Keratinocyte (primary cell): ENCODE results near the gene SMIM26. TPM values are rescaled to one million over a fixed set of nuclear protein-coding genes. Genes with fewer than 3 reads are reported as not detected.
A peak's percentile ranks its signal among the peaks of the same experiment; 100 is the strongest.
"Not testable (repeated sequence)": the region's sequence is repeated elsewhere in the genome, so short reads cannot be mapped to it uniquely, and the experiment has no call there.

Experiments
- DNase-seq: peaks from one replicate; pipeline ENCODE4 v3.0.0-alpha.2; 2011; ENCODE audit warnings: low read depth, missing footprints, low spot score
- FAIRE-seq: peaks from 2 replicates; lab custom pipeline; 2011; peaks lifted over from hg19 to GRCh38; lab: Jason Lieb, UNC
- H2AFZ ChIP-seq: 2 replicates; pipeline ENCODE4 v1.6.0; 2012; ENCODE audit warnings: low read length, control low read depth, inconsistent platforms; ENCODE audit not compliant: control insufficient read depth
- H3K27ac ChIP-seq: 2 replicates; pipeline ENCODE4 v1.5.1; 2011; ENCODE audit warnings: low read length; ENCODE audit not compliant: control insufficient read depth, insufficient read depth
- H3K27me3 ChIP-seq: 3 replicates; pipeline ENCODE4 v1.6.0; 2011; ENCODE audit warnings: low read length; ENCODE audit not compliant: control insufficient read depth, insufficient read depth; ENCODE audit errors: extremely low read depth
- H3K36me3 ChIP-seq, 2 experiments: 2 replicates in 1 of 2; 3 replicates in 1 of 2; pipeline ENCODE4 v1.5.1; 2011; ENCODE audit warnings: low read length in 2 of 2, mild to moderate bottlenecking in 1 of 2; ENCODE audit not compliant: control insufficient read depth in 2 of 2, insufficient read depth in 2 of 2; ENCODE audit errors: extremely low read depth in 1 of 2
- H3K4me1 ChIP-seq: 3 replicates; pipeline ENCODE4 v1.5.1; 2011; ENCODE audit warnings: low read length; ENCODE audit not compliant: control insufficient read depth, insufficient read depth; ENCODE audit errors: extremely low read depth
- H3K4me2 ChIP-seq: 3 replicates; pipeline ENCODE4 v1.6.0; 2011; ENCODE audit warnings: low read depth, low read length; ENCODE audit not compliant: control insufficient read depth, insufficient read depth; ENCODE audit errors: extremely low read depth
- H3K4me3 ChIP-seq, 3 experiments: fragments of 200-600 bp in 1 of 3; sonication (generic) in 1 of 3; 2 replicates in 2 of 3; 3 replicates in 1 of 3; pipeline ENCODE4 v1.5.1; 2011 to 2016; ENCODE audit warnings: low read length in 3 of 3, mild to moderate bottlenecking in 3 of 3, control low read depth in 2 of 3, inconsistent platforms in 1 of 3, low read depth in 1 of 3, mixed read lengths in 1 of 3, mixed run types in 1 of 3, moderate library complexity in 1 of 3; ENCODE audit not compliant: control insufficient read depth in 2 of 3, insufficient read depth in 2 of 3; ENCODE audit errors: extremely low read depth in 1 of 3
- H3K79me2 ChIP-seq: 2 replicates; pipeline ENCODE4 v1.6.0; 2012; ENCODE audit warnings: low read length; ENCODE audit not compliant: control insufficient read depth, insufficient read depth
- H3K9ac ChIP-seq: 3 replicates; pipeline ENCODE4 v1.6.0; 2011; ENCODE audit warnings: low read length; ENCODE audit not compliant: control insufficient read depth, insufficient read depth; ENCODE audit errors: extremely low read depth
- H3K9me1 ChIP-seq: 3 replicates; pipeline ENCODE4 v1.6.0; 2011; ENCODE audit warnings: low read length; ENCODE audit not compliant: control insufficient read depth, insufficient read depth; ENCODE audit errors: extremely low read depth
- H3K9me3 ChIP-seq: 2 replicates; pipeline ENCODE4 v1.5.1; 2012; ENCODE audit warnings: low read depth, low read length; ENCODE audit not compliant: control insufficient read depth
- H4K20me1 ChIP-seq: 3 replicates; pipeline ENCODE4 v1.6.0; 2011; ENCODE audit warnings: low read length; ENCODE audit not compliant: control insufficient read depth, insufficient read depth; ENCODE audit errors: extremely low read depth
- CTCF ChIP-seq, 3 experiments: IDR thresholded peaks in 1 of 3; conservative IDR thresholded peaks in 1 of 3; optimal IDR thresholded peaks in 1 of 3; 2 replicates in 2 of 3; 3 replicates in 1 of 3; pipeline versions ENCODE3 to v1.5.1; 2011; ENCODE audit warnings: low read length in 3 of 3, mild to moderate bottlenecking in 3 of 3, moderate library complexity in 2 of 3, control low read depth in 1 of 3, inconsistent platforms in 1 of 3; ENCODE audit not compliant: insufficient read depth in 2 of 3; ENCODE audit errors: extremely low read depth in 1 of 3
- EZH2 ChIP-seq: IDR thresholded peaks from one replicate; pipeline ENCODE4 v1.6.1; 2012; ENCODE audit warnings: inconsistent platforms, mild to moderate bottlenecking, low read length, moderate library complexity
- dilution Hi-C: fragments of 300-500 bp; cut with MboI; formaldehyde crosslinking; loops from one replicate; pipeline ENCODE4 v1.7.0; 2020; ENCODE audit warnings: low sequenced_read_pairs; ENCODE audit not compliant: extremely low pct_ligation_motif_present
- polyA minus RNA-seq, 3 experiments: library from RNA; depleted of rRNA, polyadenylated mRNA; stranded (reverse); fragments of >200 nt; gene quantifications; 1 replicate in 1 of 3; 2 replicates in 1 of 3; 3 replicates in 1 of 3; pipeline ENCODE4 v1.2.3, GENCODE V29; 2011
- polyA plus RNA-seq, 5 experiments: library from polyadenylated mRNA; depleted of rRNA in 3 of 5; stranded (reverse) in 3 of 5; stranded (forward) in 1 of 5; unstranded in 1 of 5; fragments of >200 nt; gene quantifications; 1 replicate in 1 of 5; 2 replicates in 3 of 5; 3 replicates in 1 of 5; pipeline versions ENCODE4 v1.2.1 to v1.2.3, GENCODE V29; 2011 to 2012; ENCODE audit warnings: missing spikeins in 2 of 5, low read depth in 1 of 5, low replicate concordance in 1 of 5

The SMIM26 gene
- polyA plus RNA-seq: 76.6 to 155 TPM (median 124 TPM) in 3 replicates
- polyA plus RNA-seq (2011; ENCODE audit: low read depth): 37.2 TPM
- 54.7 and 59.8 TPM in 2 replicates for polyA plus RNA-seq (2011; cell fraction: cytosol; rRNA removed)
- 25.9 and 51.2 TPM in 2 replicates for polyA plus RNA-seq (2011; cell fraction: nucleus; rRNA removed)
- polyA plus RNA-seq (2012; ENCODE audit: low replicate concordance): 94.4 and 117 TPM in 2 replicates
- 28.0 to 115 TPM (median 35.3 TPM) in 3 replicates for polyA minus RNA-seq
- polyA minus RNA-seq (2011; cell fraction: cytosol; rRNA and poly(A)+ RNA removed): 61.2 TPM
- polyA minus RNA-seq (2011; cell fraction: nucleus; rRNA and poly(A)+ RNA removed): 13.3 and 15.0 TPM in 2 replicates

- DNase-seq (peak; percentile 52), FAIRE-seq (peak; percentile 78)
- Histone ChIP-seq H3K36me3 (peaks cover 3 to 4% of the 10 kb centered on the region in 2 experiments), H2AFZ (peak within 1 kb of the TSS; percentile 99), H3K9me3 (no peaks in the 10 kb centered on the region), H3K4me2 (peak within 1 kb of the TSS; percentile 82), H3K27me3 (no peaks in the 10 kb centered on the region), H3K9ac (peak within 1 kb of the TSS; percentile 96), H3K27ac (peak within 1 kb of the TSS; percentile 94), H3K4me3 (peak within 1 kb of the TSS; percentile 61 to 79 (median 76)), H3K4me1 (peaks cover 3% of the 10 kb centered on the region), H3K9me1 (no peaks in the 10 kb centered on the region), H4K20me1 (no peaks in the 10 kb centered on the region), H3K79me2 (peaks cover 16% of the 10 kb centered on the region)
- TF ChIP-seq EZH2 (no peak), CTCF (optimal IDR thresholded peaks at IDR 0.05 in 1 of 3, IDR thresholded peaks at IDR 0.05 in 1 of 3, conservative IDR thresholded peaks at IDR 0.05 in 1 of 3; ENCODE audit: extremely low read depth in 1 of 3, insufficient read depth in 2 of 3, low read length in 3 of 3) (no peak)
- dilution Hi-C loops: no loop called here
These were observed at the start of gene SMIM26 for GRCh38 chr20:18566892-18567738. TSS of gene SMIM26 (plus strand) at chr20:18567432. CDS start at chr20:18567479, 47 bp downstream.

- H3K4me2 ChIP-seq, H3K9me3 ChIP-seq, H3K4me3 ChIP-seq, FAIRE-seq, dilution Hi-C loops, H3K9ac ChIP-seq, H3K27me3 ChIP-seq, H2AFZ ChIP-seq, H3K27ac ChIP-seq, H3K79me2 ChIP-seq, DNase-seq, H4K20me1 ChIP-seq, H3K9me1 ChIP-seq: not testable (repeated sequence)
- Histone ChIP-seq H3K4me1 (peaks cover 18% of the 10 kb centered on the region), H3K36me3 (peaks cover 13 to 28% of the 10 kb centered on the region in 2 experiments)
These were observed 45.2 kb upstream of the SMIM26 start for GRCh38 chr20:18522066-18522465.
